ENCODE measurements around the gene ZEB2. TPM values are rescaled to one million over a fixed set of nuclear protein-coding genes. Genes with fewer than 3 reads are reported as not detected.
A peak's percentile ranks its signal among the peaks of the same experiment; 100 is the strongest.

ZEB2 gene
- total RNA-seq, 1 donor from 2014 or later = 6.3 TPM

GRCh38 chr2:144462266-144462665 is 57.7 kb downstream of the ZEB2 start:
- no peak for TF ChIP-seq CTCF (conservative IDR thresholded peaks at IDR 0.05; ENCODE audit: low read depth, low read length)
- H3K4me3 ChIP-seq (ENCODE audit: low read depth, low read length) = no peak overlapping the region
- DNase-seq (ENCODE audit: low read depth) = no peak

GRCh38 chr2:144461308-144461766 is 58.6 kb downstream of the ZEB2 start:
- no peak for TF ChIP-seq CTCF (conservative IDR thresholded peaks at IDR 0.05; ENCODE audit: low read depth, low read length)
- DNase-seq (ENCODE audit: low read depth) = no peak
- H3K4me3 ChIP-seq (ENCODE audit: low read depth, low read length) = no peak overlapping the region

GRCh38 chr2:144460727-144461307 is 59.1 kb downstream of the ZEB2 start:
- no peak for TF ChIP-seq CTCF (conservative IDR thresholded peaks at IDR 0.05; ENCODE audit: low read depth, low read length)

GRCh38 chr2:144459937-144460336 is 60.0 kb downstream of the ZEB2 start:
- TF ChIP-seq CTCF (conservative IDR thresholded peaks at IDR 0.05; ENCODE audit: low read depth, low read length) = no peak
- no peak for DNase-seq (ENCODE audit: low read depth)

More at GRCh38 chr2:144460727-144461307, 59.1 kb downstream of the ZEB2 start:
- H3K4me3 ChIP-seq (ENCODE audit: low read depth, low read length) = no peak overlapping the region
- no peak for DNase-seq (ENCODE audit: low read depth)

GRCh38 chr2:144459286-144459685 is 60.6 kb downstream of the ZEB2 start:
- TF ChIP-seq CTCF (conservative IDR thresholded peaks at IDR 0.05; ENCODE audit: low read depth, low read length) = no peak
- H3K4me3 ChIP-seq (ENCODE audit: low read depth, low read length) = no peak overlapping the region
- DNase-seq (ENCODE audit: low read depth) = no peak

More at GRCh38 chr2:144459937-144460336, 60.0 kb downstream of the ZEB2 start:
- no peak overlapping the region for H3K4me3 ChIP-seq (ENCODE audit: low read depth, low read length)

GRCh38 chr2:144458541-144458940 is 61.4 kb downstream of the ZEB2 start:
- no peak overlapping the region for H3K4me3 ChIP-seq (ENCODE audit: low read depth, low read length)
- DNase-seq (ENCODE audit: low read depth) = no peak
- no peak for TF ChIP-seq CTCF (conservative IDR thresholded peaks at IDR 0.05; ENCODE audit: low read depth, low read length)

GRCh38 chr2:144456680-144457079 is 63.2 kb downstream of the ZEB2 start:
- no peak for TF ChIP-seq CTCF (conservative IDR thresholded peaks at IDR 0.05; ENCODE audit: low read depth, low read length)
- DNase-seq (ENCODE audit: low read depth) = peak; percentile 86
- H3K4me3 ChIP-seq (ENCODE audit: low read depth, low read length) = no peak overlapping the region
